ENCODE data around the gene HS6ST3. TPM values are rescaled to one million over a fixed set of nuclear protein-coding genes. Genes with fewer than 3 reads are reported as not detected.

The HS6ST3 gene
- total and polyA plus RNA-seq, 2 of the 13 experiments (the other 11 are each of a cell fraction or from before 2014, with no cell fraction given) = not detected

- no peaks in the 10 kb centered on the region for H3K4me1 ChIP-seq (ENCODE audit: insufficient read depth, low read length)
- FAIRE-seq (no peak), DNase-seq (ENCODE audit: low spot score) (no peak), ATAC-seq (no peak; the same call in 2 of the 3 replicates)
- intact Hi-C loops (cut with micrococcal nuclease; ENCODE audit: unreplicated experiment) = no loop called here
- WGBS (ENCODE audit: low lambda C conversion rate) = 1% methylated on average over 4 of the region's 4 CpGs
- ChIA-PET CTCF (ENCODE audit: low intra/inter-chr PET ratio, low total read pairs) (no interaction called here), POLR2A (no interaction called here)
- H3K4me3 ChIP-seq (replicated peaks in 1 of 3; ENCODE audit: insufficient read depth in 1 of 3, low read depth in 2 of 3, low read length in 3 of 3) = no peak overlapping the region
- peaks cover 16% of the 10 kb centered on the region for H3K9me3 ChIP-seq (ENCODE audit: low read length)
- no peaks in the 10 kb centered on the region for H4K20me1 ChIP-seq (ENCODE audit: insufficient read depth, low read length)
- H3K4me2 ChIP-seq (ENCODE audit: low read depth, low read length) = no peak overlapping the region
- no peak overlapping the region for H3K9ac ChIP-seq (ENCODE audit: insufficient read depth, low read depth, low read length)
- H3K79me2 ChIP-seq (ENCODE audit: insufficient read depth, low read length) = no peaks in the 10 kb centered on the region
- 0 out of 2 replicates have a peak, but pooled peaks have one; percentile 25 for TF ChIP-seq FOSL2 (CRISPR knock-in tag; IDR thresholded peaks at IDR 0.05)
- TF ChIP-seq E2F5 (CRISPR knock-in tag; conservative IDR thresholded peaks at IDR 0.05) = no peak
- no peak overlapping the region for H2AFZ ChIP-seq (ENCODE audit: low read length)
- no peaks in the 10 kb centered on the region for H3K27me3 ChIP-seq (ENCODE audit: control insufficient read depth in 1 of 2, insufficient read depth in 2 of 2, low read length in 2 of 2)
- in situ Hi-C loops (cut with HindIII; ENCODE audit: extremely low pct_ligation_motif_present, low pct_unique_long_range_greater_than_20kb) = no loop called here
- no peaks in the 10 kb centered on the region for H3K36me3 ChIP-seq (replicated peaks in 1 of 2; ENCODE audit: control insufficient read depth in 1 of 2, insufficient read depth in 2 of 2, low read length in 2 of 2)
- no peak overlapping the region for H3K27ac ChIP-seq (ENCODE audit: extremely low read length, insufficient read depth, low read length)
- no TSS peak for BruUV-seq (replicated peaks)
Observed at GRCh38 chr13:96636001-96636709, 546.2 kb downstream of the HS6ST3 start.

- FAIRE-seq (no peak), DNase-seq (ENCODE audit: low spot score) (no peak), ATAC-seq (no peak)
- Histone ChIP-seq H3K9ac (ENCODE audit: insufficient read depth, low read depth, low read length) (no peak overlapping the region), H3K79me2 (ENCODE audit: insufficient read depth, low read length) (no peaks in the 10 kb centered on the region), H3K36me3 (replicated peaks in 1 of 2; ENCODE audit: control insufficient read depth in 1 of 2, insufficient read depth in 2 of 2, low read length in 2 of 2) (no peaks in the 10 kb centered on the region), H3K4me2 (ENCODE audit: low read depth, low read length) (no peak overlapping the region), H3K27me3 (ENCODE audit: control insufficient read depth in 1 of 2, insufficient read depth in 2 of 2, low read length in 2 of 2) (no peaks in the 10 kb centered on the region), H3K9me3 (ENCODE audit: low read length) (peaks cover 21% of the 10 kb centered on the region), H3K4me1 (ENCODE audit: insufficient read depth, low read length) (no peaks in the 10 kb centered on the region), H4K20me1 (ENCODE audit: insufficient read depth, low read length) (no peaks in the 10 kb centered on the region), H2AFZ (ENCODE audit: low read length) (no peak overlapping the region), H3K27ac (ENCODE audit: extremely low read length, insufficient read depth, low read length) (no peak overlapping the region), H3K4me3 (replicated peaks in 1 of 3; ENCODE audit: insufficient read depth in 1 of 3, low read depth in 2 of 3, low read length in 3 of 3) (no peak overlapping the region)
- ChIA-PET POLR2A (no interaction called here), CTCF (ENCODE audit: low intra/inter-chr PET ratio, low total read pairs) (no interaction called here)
- in situ Hi-C loops (cut with HindIII; ENCODE audit: extremely low pct_ligation_motif_present, low pct_unique_long_range_greater_than_20kb) = no loop called here
- BruUV-seq (replicated peaks) = no TSS peak
- intact Hi-C loops (cut with micrococcal nuclease; ENCODE audit: unreplicated experiment) = no loop called here
- TF ChIP-seq ZNF230 (CRISPR knock-in tag; IDR thresholded peaks at IDR 0.05) (no peak), HNF1A (IDR thresholded peaks at IDR 0.05; ENCODE audit: low read depth) (no peak), HNF1A (CRISPR knock-in tag; IDR thresholded peaks at IDR 0.05; ENCODE audit: borderline replicate concordance) (no peak), ZNF44 (CRISPR knock-in tag; IDR thresholded peaks at IDR 0.05) (no peak), ELF1 (CRISPR knock-in tag; IDR thresholded peaks at IDR 0.05) (no peak)
Observed at GRCh38 chr13:96637039-96637438, 547.1 kb downstream of the HS6ST3 start.
